ENCODE results near the gene TMEM119. TPM values are rescaled to one million over a fixed set of nuclear protein-coding genes. Genes with fewer than 3 reads are reported as not detected.

TMEM119 gene
- total and polyA plus RNA-seq, 2 of the 4 experiments (the other 2 are of a cell fraction): 8.1 to 9.2 TPM

- Histone ChIP-seq H3K4me2 (ENCODE audit: low read depth, low read length) (no peak overlapping the region), H2AK5ac (ENCODE audit: low read depth, low read length) (peak overlapping the region; percentile 5; the same call in 1 of the 2 replicates), H2BK5ac (ENCODE audit: low read depth, low read length, poor library complexity, severe bottlenecking) (no peak overlapping the region), H2BK20ac (ENCODE audit: low read depth, low read length) (no peak overlapping the region), H3K56ac (ENCODE audit: extremely low read depth, insufficient read depth, low read length) (no peak overlapping the region), H3K79me1 (ENCODE audit: low read depth in 1 of 2, low read length in 2 of 2) (no peaks in the 10 kb centered on the region), H3K14ac (replicated peaks; ENCODE audit: low read depth, low read length) (no peak overlapping the region), H3K4me3 (ENCODE audit: insufficient read depth, low read depth, low read length) (no peak overlapping the region), H3K4ac (ENCODE audit: low read depth, low read length) (peak overlapping the region; percentile 20), H4K8ac (ENCODE audit: low read depth in 2 of 2, low read length in 2 of 2) (no peak overlapping the region), H3K36me3 (ENCODE audit: control insufficient read depth, insufficient read depth, low read length) (no peaks in the 10 kb centered on the region), H3K18ac (ENCODE audit: low read depth, low read length) (no peak overlapping the region), H2BK15ac (ENCODE audit: low read depth, low read length) (no peak overlapping the region; the same call in 2 of the 3 replicates), H2AFZ (replicated peaks; ENCODE audit: low read length, poor library complexity) (peak overlapping the region; percentile 59), H3K27ac (ENCODE audit: insufficient read depth, low read length) (no peak overlapping the region), H3K27me3 (ENCODE audit: control insufficient read depth, insufficient read depth, low read length) (no peaks in the 10 kb centered on the region), H3K9ac (ENCODE audit: low read depth, low read length) (no peak overlapping the region), H2BK120ac (ENCODE audit: low read depth, low read length) (0 out of 2 replicates have a peak overlapping the region, but pooled peaks have one; percentile 6), H3K4me1 (ENCODE audit: control insufficient read depth, insufficient read depth, low read length) (peaks cover 6% of the 10 kb centered on the region; the same call in 1 of the 2 replicates), H3K23ac (ENCODE audit: low read depth, low read length) (no peak overlapping the region), H3K9me3 (ENCODE audit: control insufficient read depth, insufficient read depth, low read length) (no peaks in the 10 kb centered on the region), H2AK9ac (replicated peaks; ENCODE audit: low read depth, low read length, poor library complexity) (no peak overlapping the region), H4K20me1 (ENCODE audit: insufficient read depth, low read length) (no peaks in the 10 kb centered on the region), H4K91ac (ENCODE audit: insufficient read depth, low read depth, low read length) (no peak overlapping the region), H4K5ac (ENCODE audit: low read depth, low read length) (no peak overlapping the region), H3K9me1 (ENCODE audit: insufficient read depth, low read length) (no peaks in the 10 kb centered on the region)
- DNase-seq (no peak), ATAC-seq (ENCODE audit: low read depth) (no peak)
- BruUV-seq (replicated peaks): no TSS peak
- no peak for TF ChIP-seq CHD1 (IDR thresholded peaks at IDR 0.05; ENCODE audit: low read depth, low read length)
- TF ChIP-seq RCOR1 (IDR thresholded peaks at IDR 0.05; ENCODE audit: insufficient replicate concordance, low read length): no peak
- TF ChIP-seq SMC3 (IDR thresholded peaks at IDR 0.05; ENCODE audit: low read depth, low read length): no peak
- no peak for TF ChIP-seq MAZ (IDR thresholded peaks at IDR 0.05; ENCODE audit: borderline replicate concordance, low read depth, low read length)
- no peak for TF ChIP-seq MAFK (IDR thresholded peaks at IDR 0.05; ENCODE audit: low read depth, low read length)
- no peak for TF ChIP-seq RAD21 (IDR thresholded peaks at IDR 0.05; ENCODE audit: low read length)
- ChIA-PET CTCF (interaction anchor here (0.6 kb wide), 3 partner anchors 87 to 735 kb away, joined by 3 read pairs; no protein-coding TSS in a partner anchor), POLR2A (ENCODE audit: unreplicated experiment) (no interaction called here)
- intact Hi-C loops (cut with micrococcal nuclease) (no loop called here), in situ Hi-C loops (cut with MboI; ENCODE audit: low sequenced_read_pairs) (no loop called here), dilution Hi-C loops (cut with HindIII; ENCODE audit: low sequenced_read_pairs, unreplicated experiment) (no loop called here)
- WGBS, 2 experiments (ENCODE audit: extremely low coverage in 2 of 2, insufficient read length in 1 of 2): 50% methylated on average over 9 of the region's 14 CpGs; no CpG with 5 or more reads in 1 of the 2 experiments
These were observed 6.5 kb upstream of the TMEM119 start for GRCh38 chr12:108604208-108604941.

Data from IMR-90 (cell line).